Testis (tissue), 3 donors: ENCODE measurements around the gene TAC3. TPM values are rescaled to one million over a fixed set of nuclear protein-coding genes. Genes with fewer than 3 reads are reported as not detected.
A peak's percentile ranks its signal among the peaks of the same experiment; 100 is the strongest.

Experiments used
- DNase-seq: peaks from one replicate; pipeline ENCODE4 v3.0.0-alpha.2; 2019
- H3K27ac ChIP-seq, 2 donors: fragments of 200-600 bp; sonication (generic); one replicate each; pipeline ENCODE4 v1.5.1; 2019
- H3K27me3 ChIP-seq: fragments of 200-600 bp; sonication (generic); one replicate; pipeline ENCODE4 v1.5.1; 2019
- H3K36me3 ChIP-seq: fragments of 200-600 bp; sonication (generic); one replicate; pipeline ENCODE4 v1.5.1; 2017; ENCODE audit warnings: low read depth; ENCODE audit errors: missing control alignments
- H3K4me1 ChIP-seq: fragments of 200-600 bp; sonication (generic); one replicate; pipeline ENCODE4 v1.5.1; 2019
- H3K4me3 ChIP-seq, 2 donors: fragments of 200-600 bp; sonication (generic); one replicate each; pipeline ENCODE4 v1.5.1; 2017 to 2019
- H3K9me3 ChIP-seq: fragments of 200-600 bp; sonication (generic); one replicate; pipeline ENCODE4 v1.5.1; 2017
- CTCF ChIP-seq, 3 experiments: fragments of 450-650 bp in 2 of 3; fragments of 200-600 bp in 1 of 3; sonication (generic) in 1 of 3; IDR thresholded peaks; one replicate each; pipeline ENCODE4 v1.5.1; 2016 to 2019; ENCODE audit warnings: antibody characterized with exemption in 3 of 3, mild to moderate bottlenecking in 2 of 3, moderate library complexity in 1 of 3
- POLR2A ChIP-seq: fragments of 450-650 bp; IDR thresholded peaks from one replicate; pipeline ENCODE4 v1.6.1; 2017; ENCODE audit warnings: antibody characterized with exemption, mild to moderate bottlenecking, moderate library complexity
- WGBS, 2 donors: methylation state at CpG; one replicate each; pipeline ENCODE4 v1.1.5; 2018; 5-methylcytosine and 5-hydroxymethylcytosine counted together
- intact Hi-C: fragments of 100-400 bp; cut with DNase I; formaldehyde crosslinking; loops from one replicate; pipeline ENCODE4 v1.15.1; 2023; ENCODE audit warnings: low total_unique reads
- polyA plus RNA-seq: library from polyadenylated mRNA; stranded (reverse); fragments of 350-450 nt; fragmentation: Illumina TruSeq; extraction: RNeasy Lipid Tissue Mini Kit (QIAGEN cat#74804); gene quantifications from one replicate; pipeline ENCODE4 v1.2.3, GENCODE V29; 2014; ENCODE audit warnings: low read depth, low replicate concordance; ENCODE audit not compliant: insufficient read depth
- total RNA-seq, 2 donors: library from RNA; depleted of rRNA; stranded (reverse); fragments of >200 nt; gene quantifications; one replicate each; pipeline ENCODE4 v1.2.3, GENCODE V29; 2016

TAC3 gene
- total and polyA plus RNA-seq, 3 donors from 2014 or later, result 2.5 to 3.9 (median 2.9) TPM

DNA sequence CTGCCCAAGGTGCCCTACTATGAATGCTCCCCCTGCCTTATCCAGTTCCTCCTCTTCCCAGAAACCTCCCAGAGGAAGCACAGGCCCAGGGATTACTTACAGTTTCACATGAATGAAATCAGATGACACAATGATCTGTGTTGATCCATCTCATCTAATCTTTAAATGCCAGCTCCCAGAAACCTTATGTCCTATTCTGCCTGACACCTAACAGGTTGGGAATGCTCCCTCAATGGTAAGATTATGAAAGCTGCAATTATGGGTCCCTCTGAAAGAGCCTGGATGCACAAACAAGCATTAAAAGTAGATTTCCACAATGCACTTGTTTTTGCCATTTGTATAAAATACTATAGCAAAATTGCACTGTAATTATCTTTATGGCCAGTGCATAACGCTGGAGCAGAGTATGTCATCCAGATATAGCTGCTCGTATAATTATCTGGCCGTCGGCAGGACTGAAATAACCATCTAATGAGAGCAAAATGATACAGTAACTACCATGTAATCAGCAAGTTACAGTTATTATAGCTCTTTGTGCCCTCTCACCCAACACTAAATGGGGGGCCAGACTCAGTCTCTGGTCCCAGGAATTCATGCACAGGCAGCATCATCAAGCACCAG lies 5.6 kb downstream of the TAC3 start:
- no peaks in the 10 kb centered on the region for H3K9me3 ChIP-seq

DNA sequence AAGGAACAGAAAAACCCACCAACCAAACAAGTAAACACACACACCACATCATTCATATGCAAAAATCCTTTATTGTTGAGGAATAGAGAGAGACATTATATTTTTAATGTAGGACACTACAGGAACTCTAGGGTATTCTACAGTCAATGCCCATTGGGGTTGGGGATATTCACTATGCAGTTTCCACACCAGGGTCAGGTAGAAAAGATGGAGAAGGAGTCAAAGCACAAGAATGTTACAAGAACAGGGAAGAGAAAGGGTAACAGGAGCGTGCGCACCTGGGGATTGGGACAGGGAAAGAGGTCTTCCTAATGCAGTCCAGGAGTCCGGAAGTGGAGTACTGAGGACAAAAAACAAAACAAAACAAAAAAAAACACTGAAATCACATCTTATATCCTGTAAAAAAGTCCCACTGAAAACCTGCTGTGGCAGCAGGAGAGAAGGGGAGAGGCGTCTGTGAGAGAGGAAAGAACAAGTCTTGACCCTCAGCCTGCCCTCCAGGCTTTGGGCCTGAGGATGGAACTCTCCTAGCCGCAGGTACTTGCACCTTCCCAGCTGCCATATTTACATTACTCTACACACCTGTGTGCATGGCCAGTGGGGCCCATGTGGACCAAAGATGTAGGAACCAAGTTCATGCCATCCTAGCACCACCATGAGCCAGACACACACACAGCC lies 6.2 kb downstream of the TAC3 start:
- TF ChIP-seq POLR2A (no peak), CTCF (IDR thresholded peaks at IDR 0.05) (no peak)
- 90 to 91% methylated on average over 5 of the region's 5 CpGs for WGBS, 2 donors
- no peak for DNase-seq
- H3K9me3 ChIP-seq, result no peaks in the 10 kb centered on the region
- no peak overlapping the region for H3K27ac ChIP-seq
- no peak overlapping the region for H3K4me3 ChIP-seq
- H3K4me1 ChIP-seq, result peaks cover 8% of the 10 kb centered on the region
- intact Hi-C loops, result no loop called here
- no peaks in the 10 kb centered on the region for H3K27me3 ChIP-seq
- no peaks in the 10 kb centered on the region for H3K36me3 ChIP-seq

More for the DNA sequence above, 5.6 kb downstream of the TAC3 start:
- Histone ChIP-seq H3K27me3 (no peaks in the 10 kb centered on the region), H3K4me1 (peaks cover 3% of the 10 kb centered on the region), H3K27ac (no peak overlapping the region), H3K36me3 (no peaks in the 10 kb centered on the region), H3K4me3 (no peak overlapping the region)
- intact Hi-C loops, result no loop called here
- no peak for DNase-seq
- TF ChIP-seq POLR2A, result no peak
- TF ChIP-seq CTCF (IDR thresholded peaks at IDR 0.05), result no peak
- WGBS, 2 donors, result 66 to 76% methylated on average over 4 of the region's 4 CpGs

DNA sequence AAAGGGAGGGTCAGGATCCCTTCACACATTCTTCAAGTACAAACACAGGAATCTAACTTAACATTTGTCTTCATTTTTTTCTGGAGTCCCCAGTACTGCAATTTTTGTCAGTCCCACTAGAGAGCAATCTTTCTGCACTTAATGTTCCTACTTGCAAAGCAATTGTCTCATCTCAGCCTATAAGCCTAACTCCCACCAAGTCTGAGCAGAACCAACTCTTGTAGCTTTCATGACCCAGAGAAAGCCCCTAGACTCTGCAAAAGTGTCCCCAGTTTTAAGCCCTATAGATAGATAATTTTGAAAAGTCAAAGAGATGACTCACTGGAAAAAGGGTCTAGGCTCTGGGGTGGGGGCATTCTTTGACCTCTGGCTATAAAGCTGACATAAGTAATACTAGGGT lies 8.2 kb downstream of the TAC3 start:
- TF ChIP-seq POLR2A (no peak), CTCF (IDR thresholded peaks at IDR 0.05) (peak; percentile 26 to 70 (median 65))
- no peak for DNase-seq
- Histone ChIP-seq H3K36me3 (no peaks in the 10 kb centered on the region), H3K27me3 (no peaks in the 10 kb centered on the region), H3K9me3 (no peaks in the 10 kb centered on the region), H3K4me1 (peaks cover 14% of the 10 kb centered on the region), H3K27ac (no peak overlapping the region), H3K4me3 (no peak overlapping the region)
- intact Hi-C loops, result no loop called here

DNA sequence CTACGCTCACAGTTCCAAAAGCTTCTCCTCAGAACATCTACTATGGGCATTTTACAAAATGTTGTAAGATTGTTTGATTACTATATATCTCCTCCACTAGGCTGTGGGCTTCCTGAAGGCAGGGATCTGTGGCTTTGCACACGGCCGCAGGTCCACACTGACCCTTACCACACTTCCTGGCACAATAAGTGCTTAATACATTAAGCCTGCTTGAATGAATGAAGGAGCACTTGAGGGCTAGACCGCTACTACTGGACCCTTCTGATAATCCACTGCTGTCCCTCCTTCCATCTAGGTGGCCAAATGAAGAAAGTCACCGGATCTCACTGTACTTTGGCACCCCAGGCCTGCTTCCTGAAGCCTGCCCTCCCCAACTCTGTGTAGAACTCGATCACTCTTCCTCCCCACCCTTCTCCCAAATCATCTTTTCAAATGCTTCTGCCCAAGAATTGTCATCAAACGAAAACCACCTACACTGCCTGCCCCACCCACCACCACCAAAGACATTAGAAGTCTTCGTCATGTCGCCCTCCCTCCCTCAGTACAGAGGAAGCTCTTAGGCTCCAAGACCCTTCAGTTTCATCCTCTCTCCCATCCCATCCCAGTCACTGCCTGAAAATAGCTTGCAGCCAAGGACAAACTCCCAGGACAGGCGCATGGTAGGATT lies 9.4 kb downstream of the TAC3 start:
- Histone ChIP-seq H3K27me3 (no peaks in the 10 kb centered on the region), H3K36me3 (no peaks in the 10 kb centered on the region), H3K9me3 (no peaks in the 10 kb centered on the region), H3K4me1 (peaks cover 14% of the 10 kb centered on the region), H3K27ac (peak overlapping the region in 1 of 2 donors; percentile 66), H3K4me3 (no peak overlapping the region)
- intact Hi-C loops, result no loop called here
- no peak for DNase-seq
- WGBS, 2 donors, result 38 to 39% methylated on average over 10 of the region's 10 CpGs
- TF ChIP-seq POLR2A, result no peak
- no peak for TF ChIP-seq CTCF (IDR thresholded peaks at IDR 0.05)
